ENCODE data around the gene ALG5.

ALG5 gene

DNA sequence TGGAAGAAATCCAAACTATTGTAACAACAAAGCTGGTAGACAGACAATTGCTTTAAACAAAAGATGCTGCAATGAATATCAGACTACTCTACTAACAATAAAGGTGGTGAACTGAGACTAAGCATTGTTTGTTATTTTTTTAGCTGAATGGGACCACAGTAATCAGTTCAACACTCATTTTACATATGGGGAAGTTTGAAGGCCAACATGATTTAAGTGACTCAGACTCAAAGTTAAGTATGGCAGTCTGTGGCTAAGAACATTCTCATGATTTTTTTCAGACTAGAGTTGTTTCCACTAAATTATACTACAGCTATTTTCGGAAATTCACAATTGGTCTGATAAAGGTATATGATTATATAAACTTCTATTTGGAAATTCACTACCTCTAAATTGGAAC, 11.9 kb upstream of the ALG5 start:
- Histone ChIP-seq H3K79me2 (ENCODE audit: insufficient read depth, low read depth) (no peaks in the 10 kb centered on the region), H3K27me3 (ENCODE audit: insufficient read depth, low read depth) (no peaks in the 10 kb centered on the region), H2AFZ (ENCODE audit: low read depth) (no peak overlapping the region), H3K36me3 (ENCODE audit: insufficient read depth) (no peaks in the 10 kb centered on the region), H4K20me1 (ENCODE audit: insufficient read depth) (no peaks in the 10 kb centered on the region), H3K4me3 (IDR thresholded peaks at IDR 0.05; ENCODE audit: insufficient read depth, low read depth, low read length) (no peak overlapping the region), H3K9ac (no peak overlapping the region), H3K4me2 (no peak overlapping the region), H3K27ac (no peak overlapping the region), H3K4me1 (ENCODE audit: low read depth, poor library complexity, severe bottlenecking) (no peaks in the 10 kb centered on the region)
- TF ChIP-seq, protein P1, sequence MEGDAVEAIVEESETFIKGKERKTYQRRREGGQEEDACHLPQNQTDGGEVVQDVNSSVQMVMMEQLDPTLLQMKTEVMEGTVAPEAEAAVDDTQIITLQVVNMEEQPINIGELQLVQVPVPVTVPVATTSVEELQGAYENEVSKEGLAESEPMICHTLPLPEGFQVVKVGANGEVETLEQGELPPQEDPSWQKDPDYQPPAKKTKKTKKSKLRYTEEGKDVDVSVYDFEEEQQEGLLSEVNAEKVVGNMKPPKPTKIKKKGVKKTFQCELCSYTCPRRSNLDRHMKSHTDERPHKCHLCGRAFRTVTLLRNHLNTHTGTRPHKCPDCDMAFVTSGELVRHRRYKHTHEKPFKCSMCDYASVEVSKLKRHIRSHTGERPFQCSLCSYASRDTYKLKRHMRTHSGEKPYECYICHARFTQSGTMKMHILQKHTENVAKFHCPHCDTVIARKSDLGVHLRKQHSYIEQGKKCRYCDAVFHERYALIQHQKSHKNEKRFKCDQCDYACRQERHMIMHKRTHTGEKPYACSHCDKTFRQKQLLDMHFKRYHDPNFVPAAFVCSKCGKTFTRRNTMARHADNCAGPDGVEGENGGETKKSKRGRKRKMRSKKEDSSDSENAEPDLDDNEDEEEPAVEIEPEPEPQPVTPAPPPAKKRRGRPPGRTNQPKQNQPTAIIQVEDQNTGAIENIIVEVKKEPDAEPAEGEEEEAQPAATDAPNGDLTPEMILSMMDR (conservative IDR thresholded peaks at IDR 0.05; ENCODE audit: low read depth, low read length): no peak

DNA sequence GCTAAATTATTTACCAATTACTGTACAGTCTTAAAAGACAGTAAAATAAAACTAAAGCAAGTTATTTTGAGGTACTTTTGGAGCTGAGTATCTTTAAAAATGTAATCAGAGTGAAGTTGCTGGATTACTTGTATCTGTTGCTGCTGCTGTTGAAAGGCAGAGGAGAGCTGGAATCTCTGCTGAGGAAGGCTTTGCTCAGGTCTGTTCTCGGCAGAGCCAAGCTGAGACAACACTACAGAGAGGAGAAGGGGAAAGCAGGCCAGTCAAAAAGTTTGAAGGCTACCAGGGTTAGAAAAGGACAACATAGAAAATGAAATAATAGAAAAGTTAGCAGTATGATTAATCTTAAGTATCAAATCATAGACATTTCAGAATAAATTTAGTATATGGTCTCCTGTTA, 11.3 kb upstream of the ALG5 start:
- Histone ChIP-seq H3K9ac (no peak overlapping the region), H2AFZ (ENCODE audit: low read depth) (no peak overlapping the region), H3K36me3 (ENCODE audit: insufficient read depth) (no peaks in the 10 kb centered on the region), H3K4me3 (IDR thresholded peaks at IDR 0.05; ENCODE audit: insufficient read depth, low read depth, low read length) (no peak overlapping the region), H3K27ac (no peak overlapping the region), H3K4me1 (ENCODE audit: low read depth, poor library complexity, severe bottlenecking) (no peaks in the 10 kb centered on the region), H3K79me2 (ENCODE audit: insufficient read depth, low read depth) (no peaks in the 10 kb centered on the region), H3K4me2 (no peak overlapping the region), H3K27me3 (ENCODE audit: insufficient read depth, low read depth) (no peaks in the 10 kb centered on the region), H4K20me1 (ENCODE audit: insufficient read depth) (no peaks in the 10 kb centered on the region)
- TF ChIP-seq, protein P1 (conservative IDR thresholded peaks at IDR 0.05; ENCODE audit: low read depth, low read length): no peak

DNA sequence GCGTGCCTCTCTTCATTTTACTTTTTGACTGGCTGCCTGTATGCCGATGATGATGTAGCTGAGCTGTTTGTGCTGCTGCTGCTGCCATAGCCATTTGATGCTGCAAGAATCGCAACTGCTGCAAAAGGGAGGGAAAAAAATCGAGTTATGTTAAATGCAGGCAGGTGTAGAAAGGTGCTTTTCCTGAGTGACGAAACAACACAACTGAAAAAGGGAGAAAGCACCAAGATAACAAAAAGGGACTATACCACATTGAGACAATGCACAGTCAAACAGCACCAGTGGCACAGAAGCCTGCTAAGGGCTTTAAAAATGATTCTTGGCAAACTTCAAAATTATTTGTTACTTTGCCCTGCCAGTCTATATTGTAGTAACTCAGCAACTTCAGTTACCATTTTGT, 10.6 kb upstream of the ALG5 start:
- no peaks in the 10 kb centered on the region for H3K36me3 ChIP-seq (ENCODE audit: insufficient read depth)
- no peak overlapping the region for H3K27ac ChIP-seq
- H3K4me3 ChIP-seq (IDR thresholded peaks at IDR 0.05; ENCODE audit: insufficient read depth, low read depth, low read length): no peak overlapping the region

DNA sequence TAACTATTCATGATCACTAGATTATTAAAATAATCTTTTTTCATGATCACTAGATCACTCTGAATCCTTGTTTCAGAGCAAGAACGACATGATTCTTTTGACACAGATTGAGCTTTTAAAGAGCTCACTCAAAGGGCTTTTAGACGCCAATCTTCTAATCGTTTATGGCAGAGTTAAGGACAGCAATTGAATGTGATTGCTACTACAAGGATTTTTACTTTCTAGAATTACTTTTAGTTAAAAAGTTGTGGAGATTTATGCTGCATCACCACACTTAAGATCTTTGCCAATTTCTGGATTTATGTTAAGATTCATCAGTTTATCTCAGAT, 2.7 kb upstream of the ALG5 start:
- H3K79me2 ChIP-seq (ENCODE audit: insufficient read depth, low read depth): peaks cover 39% of the 10 kb centered on the region
- no peaks in the 10 kb centered on the region for H3K36me3 ChIP-seq (ENCODE audit: insufficient read depth)
- H3K4me2 ChIP-seq: peak overlapping the region; percentile 59
- H4K20me1 ChIP-seq (ENCODE audit: insufficient read depth): no peaks in the 10 kb centered on the region
- peak overlapping the region; percentile 98; the same call in 1 of the 2 replicates for H3K27ac ChIP-seq
- no peak overlapping the region for H2AFZ ChIP-seq (ENCODE audit: low read depth)
- H3K4me3 ChIP-seq (IDR thresholded peaks at IDR 0.05; ENCODE audit: insufficient read depth, low read depth, low read length): no peak overlapping the region
- TF ChIP-seq, protein P1 (conservative IDR thresholded peaks at IDR 0.05; ENCODE audit: low read depth, low read length): no peak
- no peak overlapping the region; the same call in 1 of the 2 replicates for H3K9ac ChIP-seq
- peaks cover 10% of the 10 kb centered on the region for H3K4me1 ChIP-seq (ENCODE audit: low read depth, poor library complexity, severe bottlenecking)
- H3K27me3 ChIP-seq (ENCODE audit: insufficient read depth, low read depth): no peaks in the 10 kb centered on the region

More for the DNA sequence above, 10.6 kb upstream of the ALG5 start:
- Histone ChIP-seq H3K4me1 (ENCODE audit: low read depth, poor library complexity, severe bottlenecking) (no peaks in the 10 kb centered on the region), H3K27me3 (ENCODE audit: insufficient read depth, low read depth) (no peaks in the 10 kb centered on the region), H4K20me1 (ENCODE audit: insufficient read depth) (no peaks in the 10 kb centered on the region), H3K4me2 (no peak overlapping the region), H2AFZ (ENCODE audit: low read depth) (no peak overlapping the region), H3K79me2 (ENCODE audit: insufficient read depth, low read depth) (no peaks in the 10 kb centered on the region), H3K9ac (no peak overlapping the region)
- TF ChIP-seq, protein P1 (conservative IDR thresholded peaks at IDR 0.05; ENCODE audit: low read depth, low read length): no peak

Data from KMS-11 (cell line).